COLO668 (cell line): ENCODE measurements around the gene SAYSD1.

ENCODE experiments used
- DNase-seq: peaks from one replicate; lab custom pipeline; 2025; ENCODE audit not compliant: unreplicated experiment; lab: John Stamatoyannopoulos, UW

SAYSD1 gene

GRCh38 chr6:39108041-39108839, 6.7 kb downstream of the SAYSD1 start:
- DNase-seq, result no peak

- DNase-seq, result no peak
Measured at GRCh38 chr6:39107641-39108040, 7.3 kb downstream of the SAYSD1 start.

GRCh38 chr6:39107034-39107433, 8.0 kb downstream of the SAYSD1 start:
- DNase-seq, result no peak

- DNase-seq, result no peak
Measured at GRCh38 chr6:39104528-39104927, 10.5 kb downstream of the SAYSD1 start.

- DNase-seq, result no peak
Measured at GRCh38 chr6:39102821-39103136, 12.2 kb downstream of the SAYSD1 start.

- DNase-seq, result no peak
Measured at GRCh38 chr6:39102071-39102820, 12.7 kb downstream of the SAYSD1 start.

GRCh38 chr6:39100358-39100757, 14.6 kb downstream of the SAYSD1 start:
- no peak for DNase-seq

- DNase-seq, result no peak
Measured at GRCh38 chr6:39095578-39095977, 19.4 kb downstream of the SAYSD1 start.

- no peak for DNase-seq
Measured at GRCh38 chr6:39093149-39093708, 21.8 kb downstream of the SAYSD1 start.

- DNase-seq, result no peak
Measured at GRCh38 chr6:39092124-39092523, 22.9 kb downstream of the SAYSD1 start.

GRCh38 chr6:39091220-39091619, 23.8 kb downstream of the SAYSD1 start:
- no peak for DNase-seq

GRCh38 chr6:39090036-39090435, 24.9 kb downstream of the SAYSD1 start:
- no peak for DNase-seq

- no peak for DNase-seq
Measured at GRCh38 chr6:39088331-39088730, 26.7 kb downstream of the SAYSD1 start.

- no peak for DNase-seq
Measured at GRCh38 chr6:39087197-39087596, 27.8 kb downstream of the SAYSD1 start.

GRCh38 chr6:39086711-39087110, 28.3 kb downstream of the SAYSD1 start:
- DNase-seq, result no peak

- no peak for DNase-seq
Measured at GRCh38 chr6:39086294-39086693, 28.7 kb downstream of the SAYSD1 start.

- no peak for DNase-seq
Measured at GRCh38 chr6:39085129-39085797, 29.7 kb downstream of the SAYSD1 start.

GRCh38 chr6:39084506-39084905, 30.5 kb downstream of the SAYSD1 start:
- no peak for DNase-seq

- no peak for DNase-seq
Measured at GRCh38 chr6:39083231-39083634, 31.8 kb downstream of the SAYSD1 start.

- DNase-seq, result no peak
Measured at GRCh38 chr6:39082310-39082709, 32.7 kb downstream of the SAYSD1 start.

- DNase-seq, result no peak
Measured at GRCh38 chr6:39080246-39080875, 34.6 kb downstream of the SAYSD1 start.
